ENCODE results near the gene CEACAM19. TPM values are rescaled to one million over a fixed set of nuclear protein-coding genes. Genes with fewer than 3 reads are reported as not detected.
"Not testable (repeated sequence)": the region's sequence is repeated elsewhere in the genome, so short reads cannot be mapped to it uniquely, and the experiment has no call there.

CEACAM19 gene
- total RNA-seq, 1 donor from 2014 or later, result 0.51 TPM

DNA sequence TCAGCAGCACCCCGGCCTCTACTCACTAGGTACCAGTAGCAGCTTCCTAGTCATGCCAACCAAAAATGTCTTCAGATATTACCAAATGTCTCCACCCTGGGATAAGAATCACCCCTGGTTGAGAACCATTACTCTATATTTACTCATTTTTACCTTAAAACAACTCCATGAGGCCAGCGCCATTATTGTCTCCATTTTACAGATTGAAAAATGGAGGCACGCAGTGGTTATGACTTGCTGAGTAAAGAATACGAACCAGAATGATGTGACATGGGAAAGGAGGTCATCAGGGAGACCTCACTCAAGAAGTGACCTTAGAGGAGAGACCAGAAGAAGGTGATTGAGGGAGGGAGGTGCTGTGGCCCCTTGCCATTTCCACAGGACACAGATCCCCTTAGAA is 2.2 kb downstream of the CEACAM19 start:
- no peak for DNase-seq (ENCODE audit: low read depth in 2 of 2)

DNA sequence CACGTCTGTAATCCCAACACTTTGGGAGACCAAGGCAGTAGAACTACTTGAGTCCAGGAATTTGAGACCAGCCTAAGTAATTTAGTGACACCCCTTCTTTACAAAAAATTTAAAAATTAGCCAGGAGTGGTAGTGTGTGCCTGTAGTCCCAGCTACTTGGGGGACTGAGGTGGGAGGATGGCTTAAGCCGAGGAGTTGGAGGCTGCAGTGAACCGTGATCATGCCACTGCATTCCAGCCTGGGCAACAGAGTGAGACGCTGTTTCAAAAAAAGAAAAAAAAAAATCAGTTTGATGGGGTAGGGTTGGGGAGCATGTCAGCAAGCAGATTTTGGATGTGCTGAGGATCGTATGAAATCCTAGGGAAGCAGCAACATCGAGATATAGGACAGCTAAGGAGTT is 4.2 kb downstream of the CEACAM19 start:
- DNase-seq (ENCODE audit: low read depth in 2 of 2), result no peak

DNA sequence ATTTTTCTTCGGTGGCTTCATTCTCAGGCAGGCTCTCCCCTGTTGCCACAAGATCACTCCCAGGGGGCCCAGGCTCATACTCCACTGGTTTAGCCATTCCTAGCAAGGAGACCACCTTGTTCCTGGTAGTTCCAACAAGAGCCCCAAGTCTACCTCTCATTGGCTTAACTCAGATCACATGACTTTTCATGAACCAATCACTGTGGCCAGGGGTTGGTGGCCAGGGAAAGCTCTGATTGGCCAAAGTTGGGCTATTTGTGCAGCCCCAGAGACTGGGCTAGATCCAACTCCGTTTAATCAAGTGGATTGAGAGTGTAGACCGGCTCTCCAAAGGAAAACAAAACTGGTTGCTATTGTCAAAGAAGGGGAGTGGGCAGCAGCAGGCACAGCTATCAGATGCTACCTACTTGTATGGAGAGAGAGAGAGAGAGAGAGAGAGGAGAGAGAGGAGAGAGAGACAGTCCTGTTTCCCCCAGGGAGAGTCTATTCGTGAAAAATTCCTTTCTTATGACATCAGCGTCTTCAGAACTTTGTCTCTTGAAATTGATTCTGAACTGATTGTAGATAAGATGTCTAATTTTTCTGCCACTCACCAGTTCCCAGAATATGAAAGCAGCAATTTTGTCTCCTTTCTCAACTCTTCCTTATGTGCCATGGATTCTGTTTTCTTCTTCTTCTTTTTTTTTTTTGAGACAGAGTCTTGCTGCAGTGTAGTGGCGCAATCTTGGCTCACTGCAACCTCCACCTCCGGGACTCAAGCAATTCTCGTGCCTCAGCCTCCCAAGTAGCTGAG is 5.9 kb downstream of the CEACAM19 start:
- no peak for DNase-seq (ENCODE audit: low read depth in 2 of 2)

DNA sequence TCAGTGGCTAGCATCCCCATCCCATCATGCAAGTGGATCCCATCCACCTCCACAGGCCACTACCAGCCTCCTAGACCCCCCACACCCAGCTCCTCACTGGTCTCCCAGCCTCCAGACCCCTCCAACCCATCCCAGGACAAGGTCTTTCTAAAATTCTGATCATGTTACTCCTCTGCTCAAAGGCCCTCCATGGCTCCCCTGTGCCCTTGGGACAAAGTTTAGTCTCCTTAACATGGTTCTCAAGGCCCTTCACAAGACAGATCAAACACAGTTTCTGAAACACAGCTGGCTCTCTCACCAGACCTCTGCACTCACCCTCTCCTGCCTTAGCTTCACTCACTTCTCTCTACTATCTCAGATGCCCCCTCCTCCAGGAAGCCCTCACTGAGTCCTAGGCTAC is 9.3 kb downstream of the CEACAM19 start:
- DNase-seq (ENCODE audit: low read depth in 2 of 2), result no peak

DNA sequence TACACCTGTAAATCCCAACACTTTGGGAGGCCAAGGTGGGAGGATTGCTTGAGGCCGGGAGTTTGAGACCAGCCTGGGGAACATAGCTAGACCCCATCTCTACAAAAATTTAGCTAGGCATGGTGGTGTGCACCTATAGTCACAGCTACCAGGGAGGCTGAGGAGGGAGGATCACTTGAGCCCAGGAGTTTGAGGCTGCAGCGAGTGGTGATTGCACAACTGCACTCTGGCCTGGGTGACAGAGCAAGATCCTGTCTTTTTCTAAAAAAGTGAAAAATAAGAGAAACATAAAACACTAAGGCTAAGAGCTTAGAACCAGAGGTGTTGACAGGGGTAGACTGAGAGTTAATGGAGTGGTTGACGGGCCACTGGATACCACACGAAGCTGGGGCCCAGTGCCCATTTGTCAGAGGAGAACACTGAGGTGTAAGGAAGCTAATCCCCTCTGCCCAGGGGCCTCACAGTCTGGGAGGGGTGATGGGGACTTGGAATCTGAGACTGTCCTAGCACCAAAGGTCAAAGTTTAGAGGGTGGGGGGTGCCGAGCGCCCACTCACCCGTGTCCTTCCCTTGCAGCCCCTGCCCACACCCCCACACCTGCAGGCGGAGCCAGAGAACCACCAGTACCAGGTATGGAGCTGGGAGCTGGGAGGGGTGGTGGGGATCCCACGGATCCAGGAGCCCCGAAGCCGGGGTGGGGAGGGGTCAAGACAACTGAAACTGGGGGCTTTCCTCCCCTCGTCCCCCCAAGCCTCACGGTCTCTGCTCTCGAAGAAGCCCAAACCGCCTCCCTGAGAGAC is 10.9 kb downstream of the CEACAM19 start:
- no peak for DNase-seq (ENCODE audit: low read depth in 2 of 2)

DNA sequence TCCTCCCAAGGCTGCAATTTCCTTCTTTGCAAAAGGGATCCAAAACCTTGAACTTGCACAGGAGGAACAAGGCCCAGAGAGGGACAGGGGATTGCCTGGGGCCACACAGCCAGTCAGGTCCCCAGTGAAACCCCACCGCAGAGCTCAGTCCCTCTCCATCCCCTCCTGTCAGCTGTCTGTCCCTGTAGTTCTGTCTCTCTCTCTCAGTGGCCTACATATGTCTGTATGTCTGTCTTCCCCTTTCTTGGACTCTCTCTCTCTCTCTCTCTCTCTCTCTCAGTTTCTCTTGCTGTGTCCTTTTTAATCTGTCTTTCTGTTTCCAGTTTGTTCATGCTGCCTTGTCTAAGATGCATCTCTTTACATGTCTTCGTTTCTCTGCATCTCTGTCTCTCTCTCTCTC is 11.5 kb downstream of the CEACAM19 start:
- no peak for DNase-seq (ENCODE audit: low read depth in 2 of 2)

DNA sequence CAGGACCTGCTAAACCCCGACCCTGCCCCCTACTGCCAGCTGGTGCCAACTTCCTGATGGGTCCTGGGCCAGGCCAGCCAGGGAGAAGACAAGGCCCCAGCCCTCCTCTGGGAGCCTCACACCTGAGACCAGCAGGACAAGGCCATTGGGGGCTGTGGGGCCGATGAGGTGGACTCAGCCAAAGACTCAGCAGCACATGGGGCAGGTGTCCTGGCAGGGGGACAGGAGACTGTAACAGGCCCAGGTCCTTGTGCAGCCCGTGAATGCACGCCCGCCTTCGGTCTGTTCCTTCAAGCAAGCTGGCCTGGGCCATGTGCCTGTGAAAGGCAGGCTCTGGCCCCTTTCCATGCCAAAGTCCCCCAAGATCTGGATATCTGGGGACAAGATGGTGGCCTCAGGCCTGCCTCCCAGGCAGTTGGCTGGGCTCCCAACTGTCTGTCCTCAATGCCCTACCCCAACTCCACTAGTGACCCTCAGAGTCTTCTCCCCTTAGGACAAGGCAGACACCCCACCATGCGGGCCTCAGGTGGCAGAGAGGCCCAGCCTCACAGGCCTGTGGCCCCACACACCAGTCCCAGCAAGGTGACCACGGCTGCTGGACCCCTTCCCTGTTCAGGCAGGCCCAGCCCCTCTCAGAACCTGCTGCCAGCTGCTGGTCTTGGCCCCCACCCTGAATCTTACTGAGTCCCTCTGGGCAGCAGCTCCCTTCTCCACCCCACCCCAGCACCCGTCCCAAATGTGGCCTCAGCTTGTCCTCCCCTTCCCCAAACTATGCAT is 12.3 kb downstream of the CEACAM19 start:
- DNase-seq (ENCODE audit: low read depth in 2 of 2), result no peak

DNA sequence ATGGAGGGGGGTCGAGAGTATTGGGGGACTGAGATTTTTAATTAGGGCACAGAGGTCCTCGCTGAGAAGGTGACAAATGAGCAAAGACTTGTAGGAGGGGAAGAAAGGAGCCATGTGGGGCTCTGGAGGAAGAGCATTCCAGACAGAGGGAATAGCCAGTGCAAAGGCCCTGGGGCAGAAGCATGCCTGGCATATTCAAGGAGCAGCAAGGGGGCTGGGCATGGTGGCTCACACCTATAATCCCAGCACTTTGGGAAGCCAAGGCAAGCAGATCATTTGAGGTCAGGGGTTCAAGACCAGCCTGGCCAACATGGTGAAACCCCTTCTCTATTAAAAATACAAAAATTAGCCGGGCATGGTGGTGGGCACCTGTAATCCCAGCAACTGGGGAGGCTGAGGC is 13.1 kb downstream of the CEACAM19 start:
- not testable (repeated sequence) for DNase-seq (ENCODE audit: low read depth in 2 of 2)

DNA sequence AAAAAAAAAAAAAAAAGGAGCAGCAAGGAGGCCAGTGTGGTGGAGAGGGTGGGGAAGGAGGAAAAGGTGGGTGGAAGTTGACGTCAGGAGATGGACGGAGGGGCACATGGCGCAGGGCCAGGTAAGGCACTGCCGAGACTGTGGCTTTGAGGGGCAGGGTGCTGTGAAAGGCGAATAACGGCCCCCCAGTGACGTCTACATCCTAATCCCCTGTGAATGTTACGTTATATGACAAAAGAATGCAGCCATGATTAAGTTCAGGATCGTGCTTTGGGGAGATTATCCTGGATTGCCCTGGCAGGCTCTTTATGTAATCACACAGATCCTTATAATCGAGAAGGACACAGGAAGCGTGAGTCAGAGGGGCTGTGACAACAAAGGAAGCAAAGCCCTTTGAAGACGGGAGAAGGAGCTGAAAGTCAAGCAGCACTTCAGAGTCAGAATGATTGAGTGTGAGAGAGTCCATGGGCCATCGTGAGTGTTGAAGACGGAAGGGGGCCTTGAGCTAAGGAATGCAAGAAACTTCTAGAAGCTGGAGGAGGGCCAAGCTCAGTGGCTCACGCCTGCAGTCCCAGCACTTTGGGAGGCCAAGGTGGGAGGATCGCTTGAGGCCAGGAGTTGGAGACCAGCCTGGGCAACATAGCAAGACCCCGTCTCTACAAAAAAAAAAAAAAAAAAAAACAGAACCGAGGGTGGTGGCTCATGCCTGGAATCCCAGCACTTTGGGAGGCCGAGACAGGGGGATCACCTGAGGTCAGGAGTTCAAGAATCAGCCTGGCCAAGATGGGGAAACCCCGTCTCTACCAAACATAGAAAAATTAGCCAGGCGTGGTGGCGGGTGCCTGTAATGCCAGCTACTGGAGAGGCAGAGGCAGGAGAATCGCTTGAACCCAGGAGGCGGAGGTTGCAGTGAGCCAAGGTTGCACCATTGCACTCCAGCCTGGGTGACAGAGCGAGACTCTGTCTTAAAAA is 13.9 kb downstream of the CEACAM19 start:
- DNase-seq (ENCODE audit: low read depth in 2 of 2), result peak in 1 of 2 donors; percentile 93

DNA sequence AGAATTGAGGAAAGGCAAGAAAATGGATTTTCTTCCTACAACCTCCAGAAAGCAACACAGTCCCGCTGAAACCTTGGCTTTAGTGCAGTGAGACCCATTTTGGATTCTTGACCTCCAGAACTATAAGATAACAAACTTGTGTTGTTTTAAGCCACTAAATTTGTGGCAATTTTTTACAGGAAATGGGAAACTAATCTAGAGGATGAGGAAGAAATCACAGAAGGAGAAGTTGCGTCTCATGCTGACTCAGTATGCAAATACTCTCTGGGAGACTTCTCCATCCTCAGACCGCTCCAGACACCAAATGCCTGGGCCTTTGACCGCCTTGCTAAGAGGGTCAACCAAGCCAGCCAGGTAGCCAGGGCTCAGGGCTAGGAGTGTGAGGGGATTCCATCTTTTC is 14.6 kb downstream of the CEACAM19 start:
- peak in 1 of 2 donors; percentile 38 for DNase-seq (ENCODE audit: low read depth in 2 of 2)

DNA sequence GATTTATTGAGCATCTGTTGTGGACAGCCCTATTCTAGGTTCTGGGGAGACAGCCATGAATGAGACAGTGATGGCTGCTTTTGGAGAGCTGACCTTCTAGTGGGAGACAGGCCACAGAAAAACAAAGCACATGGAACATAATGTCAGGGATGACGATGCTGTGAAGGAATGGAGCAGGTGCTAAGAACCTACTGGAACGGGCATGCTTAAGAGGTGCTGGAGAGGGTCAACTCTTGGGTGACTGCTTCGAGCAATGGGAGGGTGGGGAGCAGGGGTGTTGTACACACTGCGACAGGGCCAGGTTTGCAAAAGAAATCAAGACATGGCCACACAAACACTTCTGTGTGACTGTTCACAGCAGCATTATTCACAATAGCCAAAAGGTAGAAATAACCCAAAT is 15.6 kb downstream of the CEACAM19 start:
- no peak for DNase-seq (ENCODE audit: low read depth in 2 of 2)

DNA sequence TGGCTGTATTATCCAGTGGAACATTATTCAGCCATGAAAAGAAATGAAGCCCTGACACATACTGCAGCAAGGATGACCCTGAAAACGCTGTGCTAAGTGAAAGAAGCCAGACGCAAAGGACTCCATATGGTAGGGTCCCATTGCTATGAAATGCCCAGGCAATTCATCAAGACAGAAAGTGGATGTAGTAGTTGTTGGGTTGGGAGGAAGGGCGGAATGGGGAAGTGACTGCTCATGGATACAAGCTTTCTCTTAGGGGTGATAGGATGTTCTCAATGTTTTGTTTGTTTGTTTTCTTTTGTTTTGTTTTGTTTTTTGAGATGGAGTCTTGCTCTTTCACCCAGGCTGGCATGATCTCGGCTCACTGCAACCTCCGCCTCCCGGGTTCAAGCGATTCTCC is 16.6 kb downstream of the CEACAM19 start:
- DNase-seq (ENCODE audit: low read depth in 2 of 2), result no peak

DNA sequence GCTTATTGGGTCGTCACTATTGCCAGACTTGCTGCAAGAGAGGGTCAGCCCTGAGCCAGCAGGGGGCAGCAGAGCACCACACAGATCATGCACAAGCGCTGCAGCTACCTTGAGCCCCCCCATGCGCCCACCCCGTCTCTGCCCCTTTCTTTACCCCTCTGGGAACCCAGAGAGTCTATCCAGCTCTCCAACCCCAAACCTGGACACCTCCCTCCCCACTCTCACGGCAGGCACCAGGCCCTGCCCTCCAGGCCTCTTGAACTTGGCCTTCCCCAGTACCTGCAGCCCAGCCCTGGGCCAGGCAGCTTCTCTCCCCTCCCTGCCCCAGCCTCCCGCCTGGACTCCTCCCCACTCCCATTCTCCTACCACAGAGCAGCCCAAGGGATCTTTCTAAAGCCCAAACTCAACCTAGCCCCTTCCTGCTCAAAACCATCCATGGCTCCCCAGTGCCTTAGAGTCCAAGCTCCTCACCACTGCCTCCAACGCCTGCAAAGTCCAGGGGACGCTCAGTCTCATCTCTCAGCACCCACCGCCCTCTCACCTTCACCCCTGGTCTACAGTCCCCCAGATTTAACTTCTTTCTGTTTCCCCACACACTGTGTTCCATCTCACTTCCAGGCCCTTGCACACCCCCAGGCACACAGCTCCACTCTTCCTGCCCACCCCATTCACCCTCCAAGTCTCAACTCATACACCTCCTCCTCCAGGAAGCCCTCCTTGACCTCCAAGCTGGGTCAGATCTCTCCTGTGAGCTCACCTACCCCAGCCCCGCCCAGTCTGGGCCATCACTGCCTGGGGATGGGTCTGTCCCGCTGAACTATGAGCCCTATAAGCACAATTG is 18.2 kb downstream of the CEACAM19 start:
- peak; percentile 61 to 80 for DNase-seq (ENCODE audit: low read depth in 2 of 2)

DNA sequence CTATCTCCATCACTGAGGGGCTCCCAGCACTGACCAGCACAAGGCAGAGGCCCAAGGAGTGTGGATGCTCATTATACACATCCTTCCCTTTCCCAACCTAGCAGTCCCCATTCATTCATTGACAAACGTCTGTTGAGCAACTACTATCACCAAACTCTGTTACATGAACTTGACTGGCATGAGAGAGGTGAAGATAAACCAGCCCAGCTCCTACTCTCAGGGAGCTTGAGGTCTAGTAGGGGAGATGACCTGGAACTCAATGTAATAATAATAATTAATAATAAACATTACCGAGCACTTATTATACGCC is 18.8 kb downstream of the CEACAM19 start:
- no peak for DNase-seq (ENCODE audit: low read depth in 2 of 2)

DNA sequence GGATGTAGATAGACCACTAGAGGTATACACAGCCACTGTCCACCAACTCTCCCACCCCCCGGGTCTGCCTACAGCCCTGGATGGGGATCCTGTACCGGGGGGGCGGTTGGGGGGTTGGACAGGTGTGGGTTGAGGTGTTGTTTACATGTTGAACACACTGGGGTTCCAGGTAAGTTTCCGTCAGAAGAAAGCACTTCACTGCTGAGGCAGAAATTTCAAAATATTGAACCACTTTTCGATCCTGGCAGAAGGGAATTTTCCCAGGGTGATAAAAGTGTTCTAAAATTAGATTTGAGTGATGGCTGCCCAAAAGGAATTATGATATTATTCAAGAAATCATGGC is 21.1 kb downstream of the CEACAM19 start:
- no peak for DNase-seq (ENCODE audit: low read depth in 2 of 2)

DNA sequence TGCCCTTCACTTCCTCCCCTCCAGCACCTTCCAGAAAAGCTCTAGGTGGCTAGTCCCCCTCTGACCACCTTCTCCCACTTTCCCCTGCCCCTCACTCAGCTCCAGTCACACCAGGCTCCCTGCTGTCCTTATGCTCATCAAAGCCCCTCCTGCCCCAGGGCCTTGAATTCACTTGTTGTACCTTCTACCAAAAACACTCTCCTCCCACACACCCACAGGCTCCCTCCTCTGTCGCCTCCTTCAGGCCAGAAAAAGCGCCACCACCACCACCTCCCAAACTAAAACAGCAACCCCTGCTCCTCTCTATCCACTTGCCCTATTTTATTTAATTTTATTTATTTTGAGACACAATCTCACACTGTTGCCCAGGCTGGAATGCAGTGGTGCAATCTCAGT is 22.9 kb downstream of the CEACAM19 start:
- no peak for DNase-seq (ENCODE audit: low read depth in 2 of 2)

DNA sequence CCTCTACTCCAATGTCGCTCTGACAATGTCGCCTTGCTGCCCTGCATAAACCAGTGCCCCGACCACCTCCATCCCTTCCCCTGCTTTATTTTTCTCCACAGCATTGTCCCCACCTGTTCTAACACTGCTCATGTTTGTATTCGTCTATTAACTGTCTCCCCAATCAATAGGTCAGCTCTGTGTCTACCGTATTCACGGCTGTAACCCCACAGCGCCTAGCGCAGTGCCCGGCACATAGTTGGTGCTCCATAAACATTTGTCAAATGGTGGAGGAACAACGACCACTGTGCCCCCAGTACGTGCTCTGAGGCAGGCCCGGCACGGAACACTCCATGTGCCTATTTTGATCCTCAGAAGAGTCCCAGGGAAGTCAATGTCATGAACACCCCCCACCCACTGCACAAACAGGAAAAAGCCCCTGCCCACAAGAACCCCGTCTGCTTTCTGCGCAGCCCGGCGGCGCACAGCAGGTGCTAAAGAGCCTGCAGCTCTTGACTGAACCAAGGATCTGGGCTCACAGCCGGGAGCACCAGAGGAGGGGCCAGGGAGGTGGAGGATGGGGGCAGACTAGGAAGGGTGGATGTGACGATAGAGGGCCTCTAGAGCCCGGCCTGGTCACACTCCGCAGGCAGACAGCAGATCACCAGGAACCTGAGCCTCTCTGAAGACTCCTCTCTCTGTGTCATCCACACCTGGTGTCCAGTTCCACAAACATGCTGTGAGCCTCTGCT is 25.8 kb downstream of the CEACAM19 start:
- no peak for DNase-seq (ENCODE audit: low read depth in 2 of 2)

DNA sequence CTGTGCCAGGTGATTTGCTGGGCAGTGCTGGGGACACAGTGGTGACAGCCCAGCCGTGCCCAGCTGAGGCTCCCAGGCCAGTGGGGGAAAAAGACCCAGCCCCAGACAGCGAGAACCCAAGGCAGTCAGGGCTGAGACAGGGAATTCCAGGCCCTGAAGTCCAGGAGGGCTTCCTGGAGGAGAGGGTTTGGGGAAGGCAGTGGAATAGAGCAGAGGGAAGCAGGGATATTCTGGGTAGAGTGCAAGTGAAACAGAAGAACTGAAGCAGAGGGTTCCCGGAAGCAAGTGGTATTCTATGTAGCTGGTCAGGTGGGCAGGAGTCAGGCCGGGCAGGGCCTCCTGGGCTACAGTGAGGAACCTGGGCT is 26.4 kb downstream of the CEACAM19 start:
- DNase-seq (ENCODE audit: low read depth in 2 of 2), result no peak

DNA sequence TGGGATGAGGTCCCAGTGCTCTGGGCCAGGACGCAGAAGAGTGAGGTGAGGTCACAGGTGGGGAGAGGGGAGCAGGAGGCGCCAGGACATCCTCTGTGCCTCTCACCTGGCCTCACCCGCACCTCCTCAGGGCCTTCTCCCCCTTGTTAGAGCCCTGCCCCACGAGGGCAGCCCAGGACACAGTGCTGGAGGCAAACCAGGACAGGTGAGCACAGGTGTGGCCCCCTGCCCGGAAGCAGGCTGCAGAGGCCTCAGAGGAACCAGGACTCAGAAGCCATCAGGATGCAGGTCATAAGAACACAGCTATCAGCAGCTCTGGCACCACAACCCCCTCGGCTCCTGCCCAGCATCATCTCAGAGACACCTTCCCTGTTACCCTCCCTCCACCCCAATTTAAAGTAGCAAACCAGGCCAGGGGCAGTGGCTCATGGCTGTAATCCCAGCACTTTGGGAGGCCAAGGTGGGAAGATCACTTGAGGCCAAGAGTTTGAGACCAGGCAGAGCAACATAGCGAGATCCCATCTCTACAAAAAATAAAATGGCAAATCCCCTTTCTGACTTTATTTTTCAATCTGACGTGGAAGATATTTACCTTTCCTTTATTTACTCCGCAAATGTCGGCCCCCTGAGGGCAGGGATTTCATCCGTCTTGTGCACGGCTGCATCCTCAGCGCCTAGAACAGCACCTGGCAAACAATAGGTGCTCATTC is 27.4 kb downstream of the CEACAM19 start, which contains the start of gene CEACAM16:
TSS of gene CEACAM16 (plus strand) at position 660 of the 710 bp plus-strand sequence. CDS start 2,306 bp downstream, outside the sequence.
- DNase-seq (ENCODE audit: low read depth in 2 of 2), result no peak
